GM18505 (cell line): ENCODE measurements around the gene PCYT1A.
"Not testable (repeated sequence)": the region's sequence is repeated elsewhere in the genome, so short reads cannot be mapped to it uniquely, and the experiment has no call there.

Experiments
- ATAC-seq: cut with Tn5 transposase; IDR thresholded peaks from one replicate; pipeline ENCODE4 v1.9.1; 2021; ENCODE audit not compliant: unreplicated experiment
- POLR2A ChIP-seq: IDR thresholded peaks from 4 replicates; pipeline ENCODE4 v1.6.1; 2011; ENCODE audit warnings: borderline replicate concordance; ENCODE audit not compliant: insufficient read depth, insufficient read length; ENCODE audit errors: extremely low read depth

The PCYT1A gene

DNA sequence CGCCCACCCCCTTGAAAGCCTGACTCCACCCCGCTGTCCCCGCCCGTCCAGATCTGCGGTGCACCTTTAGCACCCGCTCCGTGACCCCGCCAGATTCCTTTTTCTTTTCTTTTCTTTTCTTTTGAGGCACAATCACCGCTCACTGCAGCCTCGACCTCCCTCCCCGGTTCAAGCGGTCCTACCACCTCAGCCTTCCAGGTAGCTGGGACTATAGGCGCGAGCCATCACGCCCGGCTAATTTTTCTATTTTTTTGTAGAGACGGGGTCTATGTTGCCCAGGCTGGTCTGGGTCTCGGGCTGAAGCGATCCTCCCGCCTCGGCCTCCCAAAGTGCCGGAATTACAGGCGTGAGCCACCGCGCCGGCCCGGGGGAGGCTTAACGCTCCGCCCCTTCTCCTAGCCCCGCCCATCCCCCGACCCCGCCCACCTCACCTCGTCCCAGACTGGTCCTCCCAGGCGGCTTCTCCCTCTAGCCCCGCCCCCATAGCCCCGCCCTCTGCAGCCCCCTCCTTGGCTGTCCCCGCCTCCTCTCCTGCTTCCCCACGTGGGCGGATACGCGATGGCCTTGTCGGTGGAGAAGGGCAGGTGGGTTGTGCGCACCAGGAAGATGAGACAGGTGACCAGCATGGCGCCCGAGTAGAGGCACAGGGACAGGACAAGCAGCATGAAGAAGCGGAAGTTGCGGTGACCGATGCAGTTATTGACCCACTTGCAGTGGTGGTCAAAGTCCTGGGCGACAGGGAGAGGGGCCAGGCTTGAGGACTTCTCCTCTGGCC, 79.5 kb downstream of the PCYT1A start:
- no peak for TF ChIP-seq POLR2A
- no peak for ATAC-seq

DNA sequence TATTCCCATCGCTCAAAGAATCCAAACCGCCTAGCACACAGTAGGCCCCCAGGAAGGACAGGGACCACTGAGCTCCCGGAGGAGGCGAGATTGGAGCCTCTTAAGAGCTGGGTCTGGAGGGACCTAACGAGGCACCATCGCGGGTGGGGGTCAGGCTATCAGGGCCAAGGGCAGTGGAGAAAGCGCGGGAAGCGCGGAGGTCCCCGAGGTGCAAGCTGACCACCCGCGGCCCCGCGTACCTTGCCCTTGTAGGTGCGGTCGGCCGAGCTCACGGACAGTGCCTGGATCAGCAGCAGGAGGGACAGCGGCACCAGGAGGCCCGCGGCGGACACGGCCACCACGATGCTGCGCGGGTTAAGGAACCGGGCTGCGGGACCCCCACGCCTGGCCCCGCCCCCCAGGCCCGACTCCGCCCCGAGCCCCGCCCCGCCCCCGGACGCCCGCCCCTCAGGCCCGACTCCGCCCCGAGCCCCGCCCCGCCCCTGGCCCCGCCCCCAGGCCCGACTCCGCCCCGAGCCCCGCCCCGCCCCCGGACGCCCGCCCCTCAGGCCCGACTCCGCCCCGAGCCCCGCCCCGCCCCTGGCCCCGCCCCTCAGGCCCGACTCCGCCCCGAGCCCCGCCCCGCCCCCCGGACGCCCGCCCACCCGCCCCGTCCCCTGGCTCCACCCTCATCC, 80.2 kb downstream of the PCYT1A start:
- no peak for ATAC-seq
- TF ChIP-seq POLR2A, result no peak

DNA sequence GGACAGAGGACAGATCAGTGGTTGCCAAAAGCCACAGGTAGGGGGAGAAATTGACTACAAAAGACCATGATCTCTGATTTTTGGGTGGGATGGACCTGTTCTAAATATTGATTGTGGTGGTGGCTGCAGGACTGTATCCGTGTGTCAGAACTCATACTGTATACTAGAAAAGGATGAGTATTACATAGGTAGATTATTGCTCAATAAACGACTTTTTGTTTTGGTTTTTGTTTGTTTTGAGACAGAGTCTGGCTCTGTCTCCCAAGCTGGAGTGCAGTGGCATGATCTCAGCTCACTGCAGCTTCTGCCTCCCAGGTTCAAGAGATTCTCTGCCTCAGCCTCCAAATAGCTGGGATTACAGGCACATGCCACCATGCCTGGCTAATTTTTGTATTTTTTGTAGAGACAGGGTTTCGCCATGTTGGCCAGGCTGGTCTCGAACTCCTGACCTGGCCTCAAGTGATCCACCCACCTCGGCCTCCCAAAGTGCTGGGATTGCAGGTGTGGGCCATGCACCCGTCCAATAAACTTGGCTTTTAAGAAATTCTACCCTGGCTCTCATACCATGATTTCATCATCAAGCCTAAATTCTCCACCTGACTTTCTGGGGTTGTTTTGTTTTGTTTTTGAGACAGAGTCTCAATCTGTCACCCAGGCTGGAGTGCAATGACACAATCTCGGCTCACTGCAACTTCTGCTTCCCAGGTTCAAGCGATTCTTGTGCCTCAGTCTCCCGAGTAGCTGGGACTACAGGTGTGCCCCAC, 81.9 kb downstream of the PCYT1A start:
- ATAC-seq, result not testable (repeated sequence)

DNA sequence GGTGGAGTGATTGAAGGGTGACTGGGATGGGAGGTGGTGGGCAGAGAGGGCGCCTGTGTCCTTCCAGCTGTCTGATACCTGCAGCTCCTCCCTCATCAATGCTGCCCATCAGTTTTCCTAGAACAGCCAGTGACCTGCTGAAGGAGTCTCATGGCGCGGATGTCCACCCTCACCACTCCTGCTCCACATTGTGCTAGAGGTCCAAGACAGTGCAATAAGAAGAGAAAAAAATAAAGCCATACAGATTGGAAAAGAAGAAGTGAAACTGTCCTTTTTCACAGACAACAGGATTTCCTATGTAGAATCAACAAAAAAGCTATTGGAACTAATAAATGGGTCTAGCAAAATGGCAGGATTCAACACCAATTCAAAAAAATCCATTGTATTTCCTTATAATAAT, 83.7 kb downstream of the PCYT1A start:
- ATAC-seq, result no peak

DNA sequence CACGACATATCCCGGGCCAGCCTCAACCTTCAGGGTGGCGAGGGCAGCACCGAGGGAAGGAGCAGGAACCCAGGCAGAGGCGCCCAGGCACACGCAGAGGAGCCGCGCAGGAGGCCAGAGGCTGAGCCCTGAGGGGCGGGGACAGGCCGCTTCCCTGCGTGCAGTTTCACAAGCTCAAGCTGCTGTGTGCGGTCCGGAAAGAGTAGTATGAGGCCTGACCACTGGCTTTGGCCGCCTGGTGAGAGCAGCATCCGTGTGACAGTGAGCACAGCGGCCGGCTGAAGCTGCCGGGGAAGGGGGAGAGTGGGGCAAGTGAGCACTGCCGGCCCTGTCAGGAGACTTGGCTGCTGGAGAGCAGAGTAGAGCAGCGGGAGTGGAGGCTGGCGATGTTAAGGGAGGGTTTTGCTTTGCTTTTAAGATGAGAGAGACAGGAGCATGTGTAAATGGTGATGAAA, 85.0 kb downstream of the PCYT1A start:
- no peak for ATAC-seq
- no peak for TF ChIP-seq POLR2A

More for the DNA sequence above, 83.7 kb downstream of the PCYT1A start:
- TF ChIP-seq POLR2A, result no peak

DNA sequence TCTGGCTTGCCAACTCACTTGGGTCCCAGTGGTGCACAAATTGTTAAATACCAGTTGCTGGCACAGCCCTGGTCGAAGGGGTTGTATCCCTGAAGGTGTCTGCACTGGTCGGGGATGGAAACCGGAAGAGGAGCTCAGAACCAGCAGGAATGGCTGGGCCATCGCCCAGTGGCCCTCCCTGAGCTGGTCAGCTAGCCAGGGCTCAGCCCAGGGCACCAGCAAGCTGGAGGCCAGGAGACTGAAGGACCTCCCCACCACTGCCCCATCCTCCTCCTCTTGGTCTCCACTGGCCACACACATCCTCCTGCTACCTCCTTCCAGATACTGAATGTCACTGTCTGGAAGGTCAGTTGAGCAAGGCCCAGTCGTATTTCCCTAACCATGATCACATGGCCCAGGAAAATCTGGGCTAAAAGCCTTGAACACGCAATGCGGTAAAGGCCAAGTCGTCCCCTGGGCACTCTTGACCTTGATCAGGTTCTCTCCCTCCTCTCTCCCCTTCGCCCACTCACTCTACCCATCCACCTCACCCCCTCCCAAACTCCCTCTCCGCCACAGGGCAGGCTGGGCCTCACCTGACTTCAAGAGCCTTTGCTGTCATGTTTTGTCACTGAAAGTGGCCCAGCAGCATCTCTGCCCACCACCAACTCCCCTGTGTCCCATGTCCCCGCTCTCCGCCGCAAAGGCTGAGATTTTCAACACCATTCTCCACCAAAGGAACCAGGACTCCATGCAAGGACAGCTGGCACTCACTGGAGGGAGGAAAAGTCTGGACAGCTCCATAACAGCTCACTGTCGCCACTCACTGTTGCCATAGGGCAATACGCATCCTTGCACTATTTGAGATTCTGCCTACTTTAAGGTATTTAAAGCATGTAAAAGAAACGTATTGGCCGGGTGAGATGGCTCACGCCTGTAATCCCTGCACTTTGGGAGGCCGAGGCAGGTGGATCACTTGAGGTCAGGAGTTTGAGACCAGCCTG, 88.5 kb downstream of the PCYT1A start:
- no peak for TF ChIP-seq POLR2A
- no peak for ATAC-seq

DNA sequence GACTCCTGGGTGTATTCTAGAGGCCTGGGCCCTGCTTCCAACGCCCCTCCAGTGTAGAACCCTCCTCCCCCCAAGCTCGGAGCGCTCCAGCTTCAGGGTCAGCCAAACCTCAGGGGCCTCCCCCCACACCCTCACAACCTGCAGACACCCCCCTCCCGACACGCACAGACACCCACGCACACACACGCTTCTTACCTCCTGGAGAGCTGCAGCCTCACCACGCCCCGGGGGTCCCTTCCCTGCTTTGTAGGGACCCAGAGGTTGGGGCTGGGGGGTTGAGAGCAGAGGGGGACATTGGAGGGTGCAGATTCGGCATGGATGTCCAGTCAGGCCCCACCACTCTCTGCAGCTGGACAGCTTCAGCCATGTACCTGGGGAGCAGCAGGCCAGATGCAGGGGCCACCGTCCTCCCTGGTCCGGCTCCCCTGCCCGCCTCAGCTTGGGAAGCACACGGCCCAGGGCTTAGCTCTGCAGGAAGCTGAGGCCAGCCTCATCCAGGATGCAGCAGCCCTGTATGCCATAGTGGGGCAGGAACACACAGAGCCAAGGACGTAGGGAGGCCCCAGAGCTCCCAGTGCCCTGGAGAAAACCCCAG, 89.3 kb downstream of the PCYT1A start:
- ATAC-seq, result no peak
- no peak for TF ChIP-seq POLR2A

DNA sequence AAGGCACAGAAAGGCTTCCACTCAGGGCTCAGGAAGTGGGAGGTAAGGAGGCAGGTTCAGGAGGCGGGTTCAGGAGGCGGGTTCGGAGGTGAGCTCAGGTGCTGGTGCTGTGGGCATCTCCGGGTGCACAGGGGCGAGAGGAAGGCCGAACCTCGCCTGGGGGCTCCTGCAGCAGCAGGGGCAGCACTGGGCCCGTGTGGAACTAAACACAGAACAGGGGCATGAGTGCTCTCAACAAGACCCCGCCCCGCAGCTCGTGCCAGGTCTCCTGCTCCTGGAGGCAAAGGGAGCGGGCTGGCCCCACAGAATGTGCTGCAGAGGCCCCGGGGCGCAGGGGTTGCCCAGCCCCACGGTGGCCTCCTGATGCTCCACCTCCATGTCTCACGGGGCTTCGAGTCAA, 90.0 kb downstream of the PCYT1A start:
- no peak for ATAC-seq
- TF ChIP-seq POLR2A, result no peak

DNA sequence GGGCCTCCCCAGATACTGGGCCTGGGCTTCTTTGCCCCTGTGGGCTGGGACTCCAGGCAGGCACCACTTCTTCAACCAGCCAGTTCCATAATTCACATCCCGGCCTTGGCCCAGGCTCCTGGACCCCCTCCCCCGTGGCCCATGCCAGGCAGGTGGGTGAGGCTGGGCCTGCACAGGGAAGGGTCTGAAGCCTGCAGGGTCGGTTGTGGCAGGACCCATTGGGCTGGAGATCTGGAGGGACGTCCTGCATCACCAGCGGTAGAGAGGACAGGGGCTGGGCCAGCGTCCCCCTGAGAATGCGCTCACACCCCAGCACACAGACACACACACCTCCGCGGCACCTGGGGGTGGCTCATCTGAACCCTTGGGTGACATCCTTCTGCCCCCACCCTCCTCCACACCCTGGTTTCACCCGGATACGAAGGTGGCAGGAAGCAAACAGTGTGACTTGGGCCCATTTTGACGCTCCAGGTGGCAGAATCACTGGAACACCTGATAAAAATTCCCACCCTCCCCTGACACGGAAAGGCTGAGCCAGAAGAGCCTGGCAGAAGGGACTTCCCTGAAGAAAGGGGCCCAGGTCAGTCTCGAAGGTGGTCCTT, 91.8 kb downstream of the PCYT1A start:
- no peak for ATAC-seq
- TF ChIP-seq POLR2A, result no peak

DNA sequence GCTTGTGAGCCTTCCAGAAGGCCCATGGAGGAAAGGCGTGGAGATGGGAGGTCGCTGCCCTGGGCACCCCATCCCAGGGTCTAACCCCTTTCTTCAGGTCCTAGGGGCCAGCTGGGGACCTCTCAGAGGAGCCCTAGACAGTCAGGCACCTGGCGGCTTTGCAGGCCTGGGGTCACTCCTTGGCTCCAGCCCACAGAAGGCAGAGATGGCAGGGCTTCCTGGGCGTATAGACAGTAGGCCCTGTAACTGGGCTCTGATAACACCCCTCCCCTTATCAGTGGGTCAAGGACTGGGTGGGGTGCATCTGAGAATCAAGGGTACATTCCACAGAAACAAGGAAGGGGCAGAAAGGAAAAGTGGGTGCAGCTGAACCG, 93.0 kb downstream of the PCYT1A start:
- no peak for TF ChIP-seq POLR2A
- ATAC-seq, result no peak

DNA sequence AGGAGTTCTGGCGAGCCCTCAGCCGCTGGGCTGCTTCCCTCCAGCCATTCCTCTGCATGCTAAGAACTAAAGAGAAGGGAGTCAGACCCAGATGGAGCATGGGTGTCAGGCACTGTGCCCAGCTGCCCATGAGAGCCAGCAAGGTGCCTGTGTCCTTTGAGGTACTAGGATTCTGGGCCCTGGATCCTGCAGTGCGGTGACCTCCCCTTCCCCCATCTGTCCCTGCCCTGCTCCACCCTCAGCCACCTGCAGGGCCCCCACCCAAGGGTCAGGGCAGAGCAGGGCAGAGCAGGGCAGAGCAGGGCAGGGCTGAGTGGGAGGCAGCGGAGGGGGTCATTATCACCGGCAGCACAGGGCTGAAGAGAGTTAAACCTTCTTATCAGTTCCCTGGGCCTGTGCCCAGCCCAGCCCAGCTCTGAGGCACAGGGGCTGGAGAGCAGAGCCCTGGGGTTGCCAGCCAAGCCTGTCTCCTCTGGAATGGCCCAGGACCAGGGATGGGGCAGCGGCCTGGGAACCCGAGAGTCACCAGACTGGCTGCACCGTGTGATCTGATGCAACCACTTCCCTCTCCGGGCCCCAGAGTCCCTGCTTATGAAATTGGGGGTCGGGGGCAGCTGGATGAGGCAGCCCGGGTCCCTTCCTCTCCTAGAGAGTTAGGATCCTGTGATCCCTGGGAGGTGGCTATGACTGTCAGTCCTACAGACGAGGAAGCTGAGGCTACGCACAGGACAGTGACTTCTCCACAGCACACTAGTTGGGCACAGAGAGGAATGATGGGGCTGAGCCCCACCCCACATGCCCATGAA, 93.6 kb downstream of the PCYT1A start:
- ATAC-seq, result no peak
- no peak for TF ChIP-seq POLR2A

DNA sequence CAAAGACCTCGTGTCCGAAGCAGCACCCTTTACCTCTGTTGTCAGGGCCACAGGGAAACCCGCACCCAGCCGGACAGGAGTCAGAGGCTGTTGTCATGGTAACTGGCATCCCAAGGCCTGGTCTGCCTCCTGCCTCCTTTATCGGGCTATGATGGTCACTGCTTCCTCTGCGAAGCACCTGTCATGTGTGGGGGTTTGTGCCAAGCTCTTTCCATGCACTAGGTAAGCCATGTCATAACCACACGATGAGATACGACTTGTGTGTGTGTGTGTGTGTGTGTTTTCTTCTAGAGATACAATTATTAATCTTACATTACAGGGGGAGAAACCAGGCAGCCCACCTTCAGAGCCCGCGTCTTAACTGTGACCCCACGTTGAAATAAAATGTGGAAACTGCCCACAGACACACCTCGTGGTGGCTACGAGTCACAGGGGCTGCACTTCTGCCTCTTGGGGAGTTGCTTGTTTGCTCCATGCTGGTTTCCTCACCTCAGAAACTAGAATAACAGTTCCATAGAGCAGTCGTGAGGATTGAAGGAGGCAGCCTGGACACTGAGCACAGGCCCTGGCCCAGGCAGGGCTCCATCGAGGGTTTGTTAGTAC, 94.3 kb downstream of the PCYT1A start:
- ATAC-seq, result no peak
- TF ChIP-seq POLR2A, result no peak
